Fibroblast of pulmonary artery (primary cell): ENCODE data around the gene DLL3.

Source experiments
- DNase-seq: peaks from one replicate; pipeline ENCODE4 v3.0.0-alpha.2; 2010; ENCODE audit warnings: low read depth
- H3K4me3 ChIP-seq: replicated peaks from 2 replicates; pipeline ENCODE4 v1.5.1; 2011; ENCODE audit warnings: low read depth, mild to moderate bottlenecking, control low read depth, low read length, moderate library complexity
- CTCF ChIP-seq: IDR thresholded peaks from 2 replicates; pipeline ENCODE4 v1.5.1; 2011; ENCODE audit warnings: mild to moderate bottlenecking, control low read depth, low read length, inconsistent platforms; ENCODE audit errors: missing control alignments

The DLL3 gene

GRCh38 chr19:39469036-39469435, 29.7 kb upstream of the DLL3 start:
- no peak overlapping the region for H3K4me3 ChIP-seq
- TF ChIP-seq CTCF = no peak
- DNase-seq = no peak

GRCh38 chr19:39469567-39469966, 29.2 kb upstream of the DLL3 start:
- H3K4me3 ChIP-seq = no peak overlapping the region
- no peak for TF ChIP-seq CTCF
- no peak for DNase-seq

- no peak for DNase-seq
- H3K4me3 ChIP-seq = no peak overlapping the region
- TF ChIP-seq CTCF = no peak
These were observed 27.9 kb upstream of the DLL3 start for GRCh38 chr19:39470724-39471339.

GRCh38 chr19:39471756-39472536, 26.8 kb upstream of the DLL3 start:
- no peak for DNase-seq
- H3K4me3 ChIP-seq = no peak overlapping the region

DNA sequence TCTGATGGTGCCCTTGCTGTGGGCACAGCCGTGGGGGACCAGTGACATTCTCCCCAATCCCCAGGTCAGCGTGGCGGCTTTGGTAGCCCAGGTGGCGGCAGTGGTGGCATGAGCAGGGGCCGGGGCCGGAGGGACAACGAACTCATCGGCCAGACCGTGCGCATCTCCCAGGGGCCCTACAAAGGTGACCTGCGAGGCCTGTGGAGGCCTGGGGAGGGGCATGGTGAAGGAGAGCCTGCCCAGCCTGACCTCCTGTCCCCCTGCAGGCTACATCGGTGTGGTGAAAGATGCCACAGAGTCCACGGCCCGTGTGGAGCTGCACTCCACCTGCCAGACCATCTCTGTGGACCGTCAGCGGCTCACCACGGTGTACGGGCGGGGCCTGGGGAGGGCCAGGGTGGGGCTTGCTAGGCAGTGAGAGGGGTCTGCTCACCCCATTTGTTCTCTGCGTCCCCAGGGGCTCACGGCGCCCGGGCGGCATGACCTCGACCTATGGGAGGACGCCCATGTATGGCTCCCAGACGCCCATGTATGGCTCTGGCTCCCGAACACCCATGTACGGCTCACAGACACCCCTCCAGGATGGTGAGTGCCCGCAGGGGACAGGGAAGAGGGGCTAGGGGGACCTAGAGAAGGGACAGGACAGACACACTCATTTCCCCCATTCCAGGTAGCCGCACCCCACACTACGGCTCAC, 25.9 kb upstream of the DLL3 start:
- TF ChIP-seq CTCF = no peak
- H3K4me3 ChIP-seq = no peak overlapping the region

More at GRCh38 chr19:39471756-39472536, 26.8 kb upstream of the DLL3 start:
- no peak for TF ChIP-seq CTCF

DNA sequence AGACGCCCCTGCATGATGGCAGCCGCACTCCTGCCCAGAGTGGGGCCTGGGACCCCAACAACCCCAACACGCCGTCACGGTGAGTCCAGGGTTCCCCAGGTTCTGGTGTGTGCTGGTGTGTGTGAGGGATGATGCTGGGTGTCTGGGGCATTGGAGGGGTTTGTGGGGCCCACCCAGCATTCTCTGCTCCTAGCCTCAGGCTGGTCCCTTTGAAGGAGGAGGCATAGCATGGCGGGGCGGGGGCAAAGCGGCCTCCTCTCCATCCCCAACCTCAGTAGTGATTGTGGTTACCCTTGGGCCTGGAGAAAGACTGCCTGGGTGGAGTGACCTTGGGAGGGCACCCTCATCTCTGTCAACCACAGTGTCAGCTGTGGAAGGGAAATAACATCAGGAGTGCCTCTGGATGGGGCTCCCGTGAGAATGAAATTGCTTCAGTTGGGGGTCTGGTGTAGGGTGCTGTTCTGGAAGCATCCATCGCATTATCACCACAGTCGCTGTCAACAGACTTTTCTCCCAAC, 25.2 kb upstream of the DLL3 start:
- no peak for DNase-seq
- no peak for TF ChIP-seq CTCF

More for the DNA sequence above, 25.9 kb upstream of the DLL3 start:
- no peak for DNase-seq

More for the DNA sequence above, 25.2 kb upstream of the DLL3 start:
- H3K4me3 ChIP-seq = no peak overlapping the region
